ENCODE measurements around the gene MCM9.

GRCh38 chr6:118981884-118982574 is 47.1 kb upstream of the MCM9 start:
- TF ChIP-seq CTCF (IDR thresholded peaks at IDR 0.05): no peak
- TF ChIP-seq EZH2 (IDR thresholded peaks at IDR 0.05; ENCODE audit: borderline replicate concordance, insufficient read depth, low read depth, low read length, poor library complexity, severe bottlenecking): no peak
